Activated naive CD8-positive, alpha-beta T cell treated with anti-CD3 and anti-CD28 coated beads, Interleukin-2, amount 50 U/mL, for 24 hours (primary cell): Measurements from ENCODE around the gene RRP1.
"Not testable (repeated sequence)": the region's sequence is repeated elsewhere in the genome, so short reads cannot be mapped to it uniquely, and the experiment has no call there.

Experiments
- ATAC-seq: fragments of 150-1000 bp; cut with Tn5 transposase; one replicate; pipeline ENCODE4 v1.10.0; 2021
- DNase-seq: peaks from one replicate; pipeline ENCODE4 v3.0.0; 2021
- H3K27ac Mint-ChIP-seq: one replicate; pipeline ENCODE4 v1.8.0; 2021; ENCODE audit warnings: mild to moderate bottlenecking, mixed read lengths
- H3K27me3 Mint-ChIP-seq: one replicate; pipeline ENCODE4 v1.8.0; 2021; ENCODE audit warnings: mixed read lengths
- H3K36me3 Mint-ChIP-seq: one replicate; pipeline ENCODE4 v1.8.0; 2021; ENCODE audit warnings: low read depth, mixed read lengths
- H3K4me1 Mint-ChIP-seq: one replicate; pipeline ENCODE4 v1.8.0; 2021; ENCODE audit warnings: mixed read lengths
- H3K4me3 Mint-ChIP-seq: one replicate; pipeline ENCODE4 v1.8.0; 2021; ENCODE audit warnings: mild to moderate bottlenecking, moderate library complexity, mixed read lengths
- H3K9me3 Mint-ChIP-seq: one replicate; pipeline ENCODE4 v1.8.0; 2021; ENCODE audit warnings: mixed read lengths

RRP1 gene

GRCh38 chr21:43819511-43820405, 30.4 kb downstream of the RRP1 start:
- H3K4me1 Mint-ChIP-seq, result peaks cover 2% of the 10 kb centered on the region
- ATAC-seq (no peak), DNase-seq (no peak)
- peaks cover 2% of the 10 kb centered on the region for H3K36me3 Mint-ChIP-seq
- H3K27me3 Mint-ChIP-seq, result no peaks in the 10 kb centered on the region
- peaks cover 5% of the 10 kb centered on the region for H3K9me3 Mint-ChIP-seq
- no peak overlapping the region for H3K4me3 Mint-ChIP-seq
- no peak overlapping the region for H3K27ac Mint-ChIP-seq

- Mint-ChIP-seq H3K4me1 (no peaks in the 10 kb centered on the region), H3K4me3 (no peak overlapping the region), H3K9me3 (peaks cover 5% of the 10 kb centered on the region), H3K36me3 (peaks cover 2% of the 10 kb centered on the region), H3K27me3 (no peaks in the 10 kb centered on the region), H3K27ac (no peak overlapping the region)
- ATAC-seq, result no peak
- DNase-seq, result no peak
Observed at GRCh38 chr21:43820466-43820865, 31.1 kb downstream of the RRP1 start.

- H3K4me1 Mint-ChIP-seq, DNase-seq, H3K27me3 Mint-ChIP-seq, H3K4me3 Mint-ChIP-seq, H3K9me3 Mint-ChIP-seq, ATAC-seq, H3K27ac Mint-ChIP-seq, H3K36me3 Mint-ChIP-seq: not testable (repeated sequence)
Observed at GRCh38 chr21:43822166-43822565, 32.8 kb downstream of the RRP1 start.

GRCh38 chr21:43822741-43823140, 33.4 kb downstream of the RRP1 start:
- H3K4me3 Mint-ChIP-seq, H3K27ac Mint-ChIP-seq, H3K27me3 Mint-ChIP-seq, H3K36me3 Mint-ChIP-seq, H3K9me3 Mint-ChIP-seq, ATAC-seq, H3K4me1 Mint-ChIP-seq, DNase-seq: not testable (repeated sequence)

GRCh38 chr21:43824333-43825241, 35.2 kb downstream of the RRP1 start:
- H3K9me3 Mint-ChIP-seq, result no peaks in the 10 kb centered on the region
- H3K36me3 Mint-ChIP-seq, result no peaks in the 10 kb centered on the region
- no peak for ATAC-seq
- H3K4me3 Mint-ChIP-seq, result no peak overlapping the region
- DNase-seq, result no peak
- no peak overlapping the region for H3K27ac Mint-ChIP-seq
- H3K4me1 Mint-ChIP-seq, result no peaks in the 10 kb centered on the region
- peaks cover 5% of the 10 kb centered on the region for H3K27me3 Mint-ChIP-seq

- H3K4me3 Mint-ChIP-seq, result no peak overlapping the region
- H3K27ac Mint-ChIP-seq, result no peak overlapping the region
- H3K27me3 Mint-ChIP-seq, result peaks cover 6% of the 10 kb centered on the region
- no peaks in the 10 kb centered on the region for H3K9me3 Mint-ChIP-seq
- no peak for DNase-seq
- no peaks in the 10 kb centered on the region for H3K36me3 Mint-ChIP-seq
- ATAC-seq, result no peak
- H3K4me1 Mint-ChIP-seq, result no peaks in the 10 kb centered on the region
Observed at GRCh38 chr21:43825242-43825935, 36.0 kb downstream of the RRP1 start.

GRCh38 chr21:43825936-43826622, 36.7 kb downstream of the RRP1 start:
- H3K27me3 Mint-ChIP-seq, result peaks cover 6% of the 10 kb centered on the region
- no peaks in the 10 kb centered on the region for H3K4me1 Mint-ChIP-seq
- no peaks in the 10 kb centered on the region for H3K36me3 Mint-ChIP-seq
- no peak for ATAC-seq
- no peaks in the 10 kb centered on the region for H3K9me3 Mint-ChIP-seq
- DNase-seq, result no peak
- H3K4me3 Mint-ChIP-seq, result no peak overlapping the region
- H3K27ac Mint-ChIP-seq, result no peak overlapping the region

GRCh38 chr21:43826623-43826974, 37.2 kb downstream of the RRP1 start:
- Mint-ChIP-seq H3K9me3 (no peaks in the 10 kb centered on the region), H3K27ac (no peak overlapping the region), H3K27me3 (peaks cover 6% of the 10 kb centered on the region), H3K4me1 (no peaks in the 10 kb centered on the region), H3K36me3 (no peaks in the 10 kb centered on the region), H3K4me3 (no peak overlapping the region)
- DNase-seq (no peak), ATAC-seq (no peak)

GRCh38 chr21:43827015-43827611, 37.7 kb downstream of the RRP1 start:
- Mint-ChIP-seq H3K27ac (no peak overlapping the region), H3K9me3 (no peaks in the 10 kb centered on the region), H3K36me3 (no peaks in the 10 kb centered on the region), H3K4me3 (no peak overlapping the region), H3K27me3 (peaks cover 6% of the 10 kb centered on the region), H3K4me1 (no peaks in the 10 kb centered on the region)
- DNase-seq (no peak), ATAC-seq (no peak)

GRCh38 chr21:43829161-43829560, 39.8 kb downstream of the RRP1 start:
- DNase-seq (no peak), ATAC-seq (no peak)
- Mint-ChIP-seq H3K9me3 (no peaks in the 10 kb centered on the region), H3K27ac (no peak overlapping the region), H3K27me3 (peaks cover 10% of the 10 kb centered on the region), H3K4me1 (peaks cover 3% of the 10 kb centered on the region), H3K4me3 (no peak overlapping the region), H3K36me3 (no peaks in the 10 kb centered on the region)

GRCh38 chr21:43829575-43830119, 40.3 kb downstream of the RRP1 start:
- Mint-ChIP-seq H3K27me3 (peaks cover 14% of the 10 kb centered on the region), H3K27ac (no peak overlapping the region), H3K4me1 (peaks cover 3% of the 10 kb centered on the region), H3K4me3 (no peak overlapping the region), H3K36me3 (no peaks in the 10 kb centered on the region), H3K9me3 (no peaks in the 10 kb centered on the region)
- DNase-seq, result no peak
- no peak for ATAC-seq

- no peak for ATAC-seq
- peaks cover 7% of the 10 kb centered on the region for H3K4me1 Mint-ChIP-seq
- H3K27me3 Mint-ChIP-seq, result peaks cover 39% of the 10 kb centered on the region
- H3K27ac Mint-ChIP-seq, result no peak overlapping the region
- H3K4me3 Mint-ChIP-seq, result no peak overlapping the region
- H3K9me3 Mint-ChIP-seq, result no peaks in the 10 kb centered on the region
- no peaks in the 10 kb centered on the region for H3K36me3 Mint-ChIP-seq
- no peak for DNase-seq
Observed at GRCh38 chr21:43832158-43832550, 42.8 kb downstream of the RRP1 start.

GRCh38 chr21:43832648-43833047, 43.3 kb downstream of the RRP1 start:
- Mint-ChIP-seq H3K4me1 (peaks cover 7% of the 10 kb centered on the region), H3K9me3 (no peaks in the 10 kb centered on the region), H3K36me3 (no peaks in the 10 kb centered on the region), H3K4me3 (no peak overlapping the region), H3K27me3 (peaks cover 42% of the 10 kb centered on the region), H3K27ac (no peak overlapping the region)
- DNase-seq (no peak), ATAC-seq (no peak)
